ENCODE measurements around the gene NIPBL.
"Not testable (repeated sequence)": the region's sequence is repeated elsewhere in the genome, so short reads cannot be mapped to it uniquely, and the experiment has no call there.

Gene NIPBL

DNA sequence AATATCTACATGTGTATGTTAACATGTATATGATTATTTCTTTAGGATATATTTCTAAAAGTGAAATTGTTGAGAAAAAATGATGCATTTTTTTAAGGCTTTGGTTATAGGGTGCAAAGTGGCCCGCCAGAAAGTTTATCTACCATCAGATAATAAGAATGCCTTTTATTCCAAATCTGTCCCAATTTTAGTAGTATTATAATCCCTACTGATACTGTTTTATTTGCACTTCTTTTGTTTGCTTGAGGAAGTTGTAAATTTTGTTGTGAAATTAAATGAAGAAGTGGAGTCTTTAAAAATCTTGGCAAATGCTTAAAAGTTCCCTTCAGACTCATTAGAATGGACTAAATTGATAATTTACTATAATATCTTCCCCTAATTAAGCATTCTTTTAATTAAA, 73.0 kb downstream of the NIPBL start:
- DNase-seq (ENCODE audit: low read depth), result no peak

DNA sequence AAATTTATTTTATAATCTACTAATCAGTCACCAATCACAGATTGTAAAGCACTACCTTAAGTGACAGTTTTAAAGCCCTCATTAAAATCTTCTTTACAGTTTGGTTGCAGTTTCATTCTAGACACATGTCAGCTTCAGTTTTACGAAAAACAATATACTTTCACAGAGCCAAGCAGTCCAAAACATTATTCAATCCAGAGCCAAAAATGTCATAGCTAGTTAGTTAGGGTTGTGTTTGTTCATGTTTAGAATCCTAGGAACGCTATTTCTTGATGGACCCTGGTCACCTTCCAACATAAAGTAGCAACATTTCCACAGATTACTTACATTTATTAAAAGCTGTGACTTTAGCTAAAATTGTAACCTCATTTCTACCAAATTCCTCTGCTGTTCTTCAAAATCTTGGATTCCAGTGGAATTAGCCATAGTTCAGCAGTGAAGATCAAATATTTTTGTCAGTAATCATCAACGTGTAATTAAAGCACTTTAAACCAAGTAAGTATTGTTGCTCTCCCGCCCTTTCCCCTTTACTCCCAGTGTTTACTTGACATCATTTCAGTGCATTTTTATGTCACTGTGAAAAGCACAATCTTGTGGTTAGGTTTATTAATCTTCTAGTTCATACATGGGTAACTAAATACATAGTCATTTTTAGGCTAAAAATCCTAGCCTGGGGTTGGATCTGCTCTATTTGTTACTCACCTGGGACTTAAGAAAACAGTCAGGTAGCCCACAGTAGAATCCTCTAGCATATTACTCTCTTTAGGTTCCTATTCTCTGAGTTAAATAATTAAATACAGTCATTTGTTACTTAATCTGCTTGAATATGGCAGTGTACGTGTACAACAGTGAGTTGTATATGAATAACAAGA, 74.3 kb downstream of the NIPBL start:
- DNase-seq (ENCODE audit: low read depth), result no peak

DNA sequence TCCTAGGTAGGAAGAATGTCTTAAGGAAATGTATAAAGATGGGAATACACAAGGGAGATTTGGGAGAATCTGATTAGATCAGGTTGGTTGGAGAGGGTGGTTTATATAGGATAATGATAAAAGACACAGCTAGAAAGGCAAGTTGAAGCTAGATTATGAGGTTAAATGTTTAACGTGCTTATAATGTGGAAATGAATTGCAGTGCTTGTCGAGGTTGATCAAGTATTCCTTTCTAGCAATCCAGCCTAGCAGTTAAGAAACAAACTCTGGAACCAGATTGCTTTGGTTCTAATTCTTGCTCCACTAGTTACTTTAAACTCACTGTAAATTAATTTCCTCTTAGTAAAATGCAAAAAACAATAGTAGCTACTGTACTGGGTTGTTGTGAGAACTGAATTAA, 76.5 kb downstream of the NIPBL start:
- no peak for DNase-seq (ENCODE audit: low read depth)

DNA sequence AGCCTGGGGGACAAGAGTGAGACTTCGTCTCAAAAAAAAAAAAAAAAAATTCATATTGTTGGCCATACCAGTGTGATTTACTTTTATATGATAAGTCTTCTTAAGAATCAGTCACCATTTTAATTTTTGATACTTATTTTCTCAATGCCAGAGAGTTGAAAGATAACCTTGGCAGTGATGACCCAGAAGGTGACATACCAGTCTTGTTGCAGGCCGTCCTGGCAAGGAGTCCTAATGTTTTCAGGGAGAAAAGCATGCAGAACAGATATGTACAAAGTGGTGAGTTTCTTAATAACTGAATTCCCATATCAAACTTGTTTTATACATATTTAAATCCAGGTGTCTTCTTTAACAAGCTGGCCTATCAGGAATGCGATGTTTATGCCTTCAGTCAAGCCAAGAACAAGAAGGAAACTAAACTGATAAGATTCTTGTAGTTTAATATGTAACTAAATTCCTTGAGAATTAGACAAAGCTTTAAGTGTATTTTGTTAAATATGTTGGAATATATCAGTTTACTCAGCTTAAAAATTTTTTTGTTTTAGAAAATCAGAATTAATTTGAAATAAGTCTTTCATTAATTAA, 81.5 kb downstream of the NIPBL start:
- DNase-seq (ENCODE audit: low read depth), result no peak

DNA sequence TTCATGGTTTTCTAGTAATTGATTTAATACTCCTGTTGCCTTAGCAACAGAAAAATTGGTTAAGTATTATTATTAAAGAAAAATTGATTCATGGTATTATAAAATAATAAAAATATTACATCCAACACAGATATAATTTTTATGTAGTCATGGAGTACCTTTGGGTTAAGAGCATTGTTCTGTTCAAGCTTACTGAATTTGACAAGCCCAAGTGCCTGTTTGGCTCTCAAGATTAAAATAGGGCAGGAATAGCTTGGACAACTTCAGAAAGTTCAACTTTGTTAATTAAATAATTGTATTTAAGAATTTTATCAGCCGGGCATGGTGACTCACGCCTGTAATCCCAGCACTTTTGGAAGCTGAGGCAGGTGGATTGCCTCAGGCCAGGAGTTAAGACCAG, 82.0 kb downstream of the NIPBL start:
- no peak for DNase-seq (ENCODE audit: low read depth)

DNA sequence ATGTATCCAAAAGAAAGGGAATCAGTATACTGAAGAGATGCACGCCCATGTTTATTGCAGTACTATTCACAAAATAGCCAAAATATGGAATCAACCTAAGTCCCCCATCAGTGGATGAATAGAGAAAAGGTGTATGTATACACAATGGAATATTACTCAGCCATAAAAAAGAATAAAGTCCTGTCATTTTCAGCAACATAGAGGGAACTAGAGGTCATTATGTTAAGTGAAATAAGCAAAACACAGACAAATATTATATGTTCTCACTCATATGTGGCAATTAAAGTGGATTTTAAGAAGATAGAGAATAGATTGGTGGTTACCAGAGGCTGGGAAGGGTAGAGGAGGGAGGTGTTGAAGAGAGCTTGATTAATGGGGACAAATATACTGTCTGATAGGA, 88.6 kb downstream of the NIPBL start:
- DNase-seq (ENCODE audit: low read depth), result no peak

DNA sequence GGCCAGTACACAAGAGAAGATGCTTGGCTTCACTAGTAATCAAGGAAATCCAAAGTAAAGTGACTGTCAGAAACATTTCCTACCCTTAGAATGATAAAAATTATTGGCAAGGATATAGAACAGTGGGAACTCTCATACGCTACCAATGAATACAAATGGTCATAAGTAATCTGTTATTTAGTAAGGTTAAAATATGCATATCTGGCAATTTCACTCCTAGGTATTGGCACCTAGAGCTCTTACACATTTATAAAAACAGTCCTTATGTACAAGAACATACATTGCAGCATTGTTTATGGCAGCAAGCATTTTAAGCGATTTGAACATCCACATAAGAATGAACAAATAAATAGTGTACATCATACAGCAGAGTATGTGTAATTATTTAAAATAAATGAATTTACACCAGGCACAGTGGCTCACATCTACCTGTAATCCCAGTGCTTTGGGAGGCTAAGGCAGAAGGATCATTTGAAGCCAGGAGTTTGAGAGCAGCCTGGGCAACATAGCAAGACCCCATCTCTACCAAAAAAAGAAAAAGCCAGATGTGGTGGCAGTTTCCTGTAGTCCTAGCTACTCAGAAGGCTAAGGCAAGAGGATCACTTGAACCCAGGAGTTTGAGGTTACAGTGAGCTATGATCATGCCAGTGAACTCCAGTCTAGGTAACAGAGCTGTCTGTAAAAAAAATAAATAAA, 93.3 kb downstream of the NIPBL start:
- no peak for DNase-seq (ENCODE audit: low read depth)

DNA sequence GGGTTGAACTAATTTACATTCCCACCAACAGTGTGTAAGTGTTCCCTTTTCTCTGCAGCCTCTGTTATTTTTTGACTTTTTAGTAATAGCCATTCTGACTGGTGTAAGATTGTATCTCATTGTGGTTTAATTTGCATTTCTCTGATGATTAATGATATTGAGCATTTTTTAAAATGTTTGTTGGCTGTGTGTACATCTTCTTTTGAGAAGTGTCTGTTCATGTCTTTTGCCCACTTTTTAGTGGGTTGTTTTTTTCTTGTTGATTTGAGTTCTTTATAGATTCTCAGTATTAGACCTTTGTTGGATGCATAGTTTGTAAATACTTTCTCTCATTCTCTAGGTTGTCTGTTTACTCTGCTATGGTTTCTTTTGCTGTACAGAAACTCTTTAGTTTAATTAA, 101.6 kb downstream of the NIPBL start:
- DNase-seq (ENCODE audit: low read depth), result no peak

DNA sequence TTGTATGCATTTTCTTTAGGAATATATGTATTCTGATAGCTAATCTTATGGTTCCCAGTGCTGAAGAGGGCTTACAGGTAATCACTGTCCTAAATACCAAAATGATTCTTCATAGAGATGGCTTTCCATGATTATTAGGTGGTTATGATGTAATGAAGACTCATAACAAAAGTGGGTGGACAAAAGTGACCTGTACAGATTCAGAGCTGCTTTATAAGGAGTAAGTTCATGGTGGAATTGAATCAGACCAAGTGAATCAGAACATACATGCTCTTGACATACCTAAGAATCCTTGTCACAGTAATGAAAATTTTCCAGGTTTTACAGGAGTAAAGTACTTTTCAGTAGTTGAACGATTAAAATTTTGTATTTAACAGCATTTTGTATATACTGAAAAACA, 105.6 kb downstream of the NIPBL start:
- no peak for DNase-seq (ENCODE audit: low read depth)

DNA sequence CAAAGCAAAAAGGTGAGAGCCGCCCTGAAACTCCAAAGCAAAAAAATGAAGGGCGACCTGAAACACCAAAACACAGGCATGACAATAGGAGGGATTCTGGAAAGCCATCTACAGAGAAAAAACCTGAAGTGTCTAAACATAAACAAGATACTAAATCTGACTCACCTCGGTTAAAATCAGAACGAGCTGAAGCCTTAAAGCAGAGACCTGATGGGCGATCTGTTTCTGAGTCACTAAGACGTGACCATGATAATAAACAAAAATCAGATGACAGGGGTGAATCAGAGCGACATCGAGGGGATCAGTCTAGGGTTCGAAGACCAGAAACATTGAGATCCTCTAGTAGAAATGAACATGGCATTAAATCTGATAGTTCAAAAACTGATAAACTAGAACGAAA, 108.8 kb downstream of the NIPBL start:
- no peak for DNase-seq (ENCODE audit: low read depth)

DNA sequence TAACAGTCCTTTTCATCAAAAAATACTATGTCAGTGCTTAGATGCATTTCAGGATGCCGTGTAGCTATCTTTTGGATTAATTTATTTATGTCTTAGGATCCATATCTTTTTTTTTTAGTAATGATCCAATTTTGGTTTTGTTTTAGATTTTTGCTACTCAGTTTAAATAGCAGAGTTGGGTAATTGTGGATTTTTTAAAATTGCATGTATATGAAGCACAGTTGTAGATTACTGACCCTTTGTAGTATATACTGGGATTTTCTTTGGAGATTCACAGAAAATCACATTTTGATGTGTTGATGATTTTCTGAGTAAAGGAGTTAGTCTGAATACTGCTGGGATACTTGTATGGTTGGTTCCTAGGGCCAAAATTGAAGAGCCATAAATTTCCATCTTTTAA, 111.8 kb downstream of the NIPBL start:
- no peak for DNase-seq (ENCODE audit: low read depth)

DNA sequence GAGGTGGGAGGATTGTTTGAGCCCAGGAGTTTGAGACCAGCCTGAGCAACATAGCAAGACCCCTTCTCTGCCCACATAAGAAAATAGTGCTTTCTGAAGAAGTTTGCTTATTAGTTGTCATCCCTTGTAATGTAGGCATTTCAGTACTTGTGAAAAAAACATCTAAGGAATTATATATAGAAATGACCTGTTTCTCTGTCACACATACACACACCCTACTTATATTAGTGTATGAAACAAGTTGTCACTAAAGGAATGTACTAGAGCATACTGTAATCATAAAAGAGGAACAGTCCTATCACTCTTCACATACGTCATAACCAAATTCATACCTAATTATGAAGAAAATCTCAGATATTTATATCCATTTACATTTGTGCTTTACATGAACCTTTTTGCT, 122.0 kb downstream of the NIPBL start:
- no peak for DNase-seq (ENCODE audit: low read depth)

DNA sequence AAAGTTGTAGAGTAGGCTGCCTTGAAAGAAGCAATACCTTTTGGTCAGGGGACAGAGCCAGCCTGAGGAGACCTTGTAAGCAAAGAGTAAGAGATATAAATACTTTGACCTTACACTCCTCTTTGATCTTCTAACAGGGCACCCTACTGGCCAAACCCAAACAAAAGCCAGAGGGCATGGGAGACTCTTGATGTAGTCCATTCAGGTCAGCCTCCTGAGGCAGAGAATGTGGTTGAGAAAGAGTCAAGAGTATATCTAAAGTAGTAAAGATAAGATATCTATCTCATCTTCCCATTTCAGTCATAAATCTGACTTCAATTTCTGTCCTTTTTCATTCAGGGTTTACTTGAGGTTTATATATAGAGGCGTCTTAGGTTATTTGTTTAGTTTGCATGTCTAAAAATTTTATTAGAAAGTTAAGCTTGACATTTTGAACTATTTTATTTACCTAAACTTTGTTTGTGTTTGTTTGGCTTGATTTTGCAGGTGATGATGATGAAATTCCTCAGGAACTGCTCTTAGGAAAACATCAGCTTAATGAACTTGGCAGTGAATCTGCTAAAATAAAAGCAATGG, 125.7 kb downstream of the NIPBL start:
- no peak for DNase-seq (ENCODE audit: low read depth)

DNA sequence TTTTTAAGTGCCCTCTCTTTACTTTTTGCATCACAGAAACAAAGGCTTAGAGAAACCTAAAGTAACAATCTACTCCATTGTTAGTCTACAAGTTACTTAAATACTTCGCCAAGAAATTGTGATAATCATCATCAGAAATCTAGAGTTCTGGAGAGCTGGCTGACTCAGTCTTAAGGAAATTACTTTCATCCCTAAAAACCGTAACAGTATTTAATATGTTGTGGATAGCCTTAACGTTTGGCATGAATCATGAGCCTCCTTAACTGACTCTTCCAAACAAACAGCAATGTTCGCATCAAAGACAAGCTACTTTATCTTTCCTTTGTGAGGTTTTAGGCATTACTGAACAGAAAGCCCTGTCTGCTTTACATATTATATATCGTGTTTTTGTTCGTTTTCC, 128.7 kb downstream of the NIPBL start:
- no peak for DNase-seq (ENCODE audit: low read depth)

DNA sequence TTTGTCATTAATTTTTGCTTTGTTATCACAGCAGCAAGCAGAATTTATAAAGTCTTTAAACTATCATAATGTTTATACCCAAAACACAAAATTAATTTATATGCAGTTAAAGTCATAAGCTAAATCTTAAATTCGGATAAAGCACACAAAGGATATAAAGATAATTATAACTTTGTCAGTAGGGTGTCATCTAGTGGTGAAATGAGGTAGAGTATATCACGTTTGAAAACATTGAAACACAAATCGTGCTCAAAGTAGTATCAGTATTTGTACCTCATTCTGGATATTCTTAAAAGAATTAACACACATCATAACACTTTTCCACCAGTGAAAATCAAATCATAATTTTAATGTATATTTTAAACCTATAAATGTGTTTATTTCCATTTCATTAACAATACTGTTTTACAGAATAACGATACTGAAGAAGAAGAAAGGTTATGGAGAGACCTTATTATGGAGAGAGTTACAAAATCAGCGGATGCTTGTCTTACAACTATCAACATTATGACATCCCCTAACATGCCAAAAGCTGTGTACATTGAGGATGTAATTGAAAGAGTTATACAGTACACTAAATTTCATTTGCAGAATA, 129.5 kb downstream of the NIPBL start:
- DNase-seq (ENCODE audit: low read depth), result no peak

DNA sequence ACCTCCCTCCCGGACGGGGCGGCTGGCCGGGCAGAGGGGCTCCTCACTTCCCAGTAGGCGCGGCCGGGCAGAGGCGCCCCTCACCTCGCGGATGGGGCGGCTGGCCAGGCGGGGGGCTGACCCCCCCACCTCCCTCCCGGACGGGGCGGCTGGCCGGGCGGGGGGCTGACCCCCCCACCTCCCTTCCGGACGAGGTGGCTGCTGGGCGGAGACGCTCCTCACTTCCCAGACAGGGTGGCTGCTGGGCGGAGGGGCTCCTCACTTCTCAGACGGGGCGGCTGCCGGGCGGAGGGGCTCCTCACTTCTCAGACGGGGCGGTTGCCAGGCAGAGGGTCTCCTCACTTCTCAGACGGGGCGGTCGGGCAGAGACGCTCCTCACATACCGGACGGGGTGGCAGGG, 136.6 kb downstream of the NIPBL start:
- DNase-seq (ENCODE audit: low read depth), result not testable (repeated sequence)

DNA sequence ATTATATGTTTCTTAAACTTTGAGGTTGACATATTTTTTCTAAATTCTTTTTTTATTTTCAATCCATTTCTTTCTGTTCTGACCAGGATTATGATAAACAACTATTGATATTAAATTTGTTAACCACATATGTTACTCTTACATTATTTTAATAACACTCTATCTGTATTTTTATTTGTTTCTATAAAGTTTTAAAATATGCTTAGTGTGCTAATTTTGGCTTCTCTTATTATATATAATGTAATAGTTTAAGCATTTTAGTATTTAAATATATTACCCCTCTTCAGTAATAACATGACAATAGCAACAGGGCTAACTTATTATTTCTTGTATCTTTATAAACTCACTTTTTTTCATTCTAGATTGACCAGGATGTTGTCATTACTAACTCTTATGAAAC, 137.8 kb downstream of the NIPBL start:
- DNase-seq (ENCODE audit: low read depth), result no peak

DNA sequence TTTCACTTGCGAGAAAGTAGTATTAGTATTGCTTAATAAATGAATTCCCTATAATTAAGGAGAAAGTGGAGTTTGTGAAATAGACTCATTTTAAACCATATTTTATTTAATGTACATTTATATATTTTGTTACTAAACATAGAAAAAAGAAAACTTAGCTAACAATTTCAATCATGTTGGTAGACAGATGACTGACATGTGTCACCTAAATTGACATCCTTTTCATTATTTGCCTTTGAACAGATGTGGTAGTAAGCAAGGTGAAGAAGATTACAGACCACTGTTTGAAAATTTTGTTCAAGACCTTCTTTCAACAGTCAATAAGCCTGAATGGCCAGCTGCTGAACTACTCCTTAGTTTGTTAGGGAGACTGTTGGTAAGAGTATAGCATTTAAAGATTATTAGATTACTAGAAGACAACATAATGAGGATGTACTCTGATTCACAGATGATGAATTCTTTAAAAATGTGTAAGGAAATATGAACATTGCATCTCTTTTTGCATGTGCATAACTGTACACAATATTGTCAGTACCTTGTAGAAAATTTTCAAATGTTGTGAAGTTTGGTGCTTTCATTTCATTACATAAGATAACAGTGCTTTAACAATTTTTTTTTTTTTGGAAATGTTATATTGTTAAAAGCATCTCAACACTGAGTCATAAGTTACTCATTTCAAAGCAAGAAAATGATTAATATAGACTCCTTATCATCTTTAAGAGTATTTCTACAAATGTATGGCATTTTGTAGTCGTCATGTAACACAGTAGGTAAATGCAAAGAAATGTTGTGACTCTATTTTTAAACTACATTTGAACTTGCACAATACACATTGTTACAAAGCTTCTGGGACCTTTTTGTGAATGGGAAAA, 139.5 kb downstream of the NIPBL start:
- no peak for DNase-seq (ENCODE audit: low read depth)

DNA sequence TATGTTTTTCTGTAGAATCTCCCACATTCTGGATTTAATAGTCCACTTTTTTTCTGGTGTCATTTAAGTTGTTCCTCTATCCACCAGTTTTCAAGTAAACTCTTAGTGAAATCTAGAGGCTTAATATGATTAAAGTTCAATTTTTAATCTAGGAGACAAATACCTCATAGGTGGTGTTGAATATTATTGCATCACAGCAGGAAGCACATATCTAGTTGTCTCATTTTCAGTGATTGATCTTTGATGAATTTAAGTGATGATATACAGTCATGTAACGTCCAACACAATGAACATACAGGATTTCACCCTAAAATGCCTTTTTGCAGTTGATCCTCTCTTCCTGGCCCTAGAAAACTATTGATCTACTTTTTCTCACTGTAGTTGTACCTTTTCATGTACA, 152.3 kb downstream of the NIPBL start:
- no peak for DNase-seq (ENCODE audit: low read depth)

DNA sequence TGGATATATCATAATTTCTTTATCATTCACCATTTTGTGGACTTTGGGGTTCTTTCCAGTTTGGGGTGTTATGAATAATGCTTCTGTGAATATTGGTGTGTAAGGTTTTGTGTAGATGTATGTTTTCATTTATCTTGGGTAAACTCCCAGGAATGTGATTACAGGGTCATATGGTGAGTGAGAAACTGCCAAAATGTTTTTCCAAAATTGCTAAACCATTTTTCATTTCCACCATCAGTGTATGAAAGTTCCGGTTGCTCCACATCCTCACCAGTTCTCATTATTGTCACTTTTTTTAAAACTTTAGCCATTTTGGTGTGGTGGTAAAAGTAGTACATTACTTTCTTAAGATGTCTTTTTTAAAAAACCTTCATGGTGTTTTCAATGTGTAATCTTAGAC, 152.9 kb downstream of the NIPBL start:
- no peak for DNase-seq (ENCODE audit: low read depth)

DNA sequence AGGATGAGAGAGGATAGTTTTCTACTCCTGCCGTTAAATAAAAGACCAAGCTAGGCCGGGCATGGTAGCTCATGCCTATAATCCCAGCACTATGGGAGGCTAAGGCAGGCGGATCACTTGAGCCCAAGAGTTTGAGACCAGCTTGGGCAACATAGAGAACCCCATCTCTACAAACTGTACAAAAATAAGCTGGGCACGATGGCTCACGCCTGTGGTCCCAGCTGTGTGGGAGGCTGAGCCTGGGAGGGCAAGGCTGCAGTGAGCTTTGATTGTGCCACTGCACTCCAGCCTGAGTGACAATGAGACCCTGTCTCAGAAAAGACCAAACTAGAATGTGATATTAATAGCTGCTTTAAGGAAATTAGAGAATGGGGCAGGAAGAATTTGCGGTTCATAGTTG, 158.4 kb downstream of the NIPBL start:
- no peak for DNase-seq (ENCODE audit: low read depth)

DNA sequence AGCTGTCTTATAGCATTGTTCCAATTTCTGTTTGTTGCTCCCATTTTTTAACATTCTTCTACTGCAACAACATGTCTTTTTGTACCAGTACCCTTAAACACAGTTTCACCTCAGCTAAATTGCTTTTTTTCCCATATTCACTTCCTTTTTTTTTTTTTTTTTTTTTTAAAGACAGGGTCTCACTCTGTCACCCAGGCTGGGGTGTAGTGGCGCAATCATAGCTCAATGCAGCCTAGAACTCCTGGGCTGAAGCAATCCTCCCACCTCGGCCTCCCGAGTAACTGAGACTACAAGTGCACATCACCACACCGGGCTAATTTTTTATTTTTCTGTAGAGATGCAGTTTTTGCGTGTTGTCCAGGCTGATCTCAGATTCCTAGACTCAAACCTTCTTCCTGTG, 161.3 kb downstream of the NIPBL start:
- no peak for DNase-seq (ENCODE audit: low read depth)
